PFSK-1 (cell line): Measurements from ENCODE around the gene ADAT3.

Experiments used
- FOXP2 ChIP-seq: optimal IDR thresholded peaks from 2 replicates; pipeline ENCODE3; 2011; ENCODE audit warnings: borderline replicate concordance, control low read depth, inconsistent platforms; ENCODE audit not compliant: insufficient read depth; ENCODE audit errors: extremely low read length, extremely low read depth
- POLR2AphosphoS5 ChIP-seq: IDR thresholded peaks from 2 replicates; pipeline ENCODE4 v1.6.1; 2012; ENCODE audit warnings: low read depth, mild to moderate bottlenecking, control low read depth, low read length, moderate library complexity
- SIN3A ChIP-seq: IDR thresholded peaks from 2 replicates; pipeline ENCODE4 v1.6.1; 2012; ENCODE audit warnings: mild to moderate bottlenecking, low read length, moderate library complexity, borderline replicate concordance; ENCODE audit not compliant: insufficient read depth
- TAF1 ChIP-seq: IDR thresholded peaks from 2 replicates; pipeline ENCODE4 v1.6.1; 2012; ENCODE audit warnings: low read length, control low read depth, borderline replicate concordance; ENCODE audit not compliant: insufficient read depth
- TF ChIP-seq, protein P1 (sequence below), 2 experiments: IDR thresholded peaks; 2 replicates each; pipeline versions ENCODE4 v1.6.1 to v1.8.0; 2011 to 2012; ENCODE audit warnings: low read depth in 2 of 2, low read length in 2 of 2, control low read depth in 1 of 2, inconsistent platforms in 1 of 2, mild to moderate bottlenecking in 1 of 2, moderate library complexity in 1 of 2; ENCODE audit not compliant: insufficient read depth in 1 of 2

Gene ADAT3

DNA sequence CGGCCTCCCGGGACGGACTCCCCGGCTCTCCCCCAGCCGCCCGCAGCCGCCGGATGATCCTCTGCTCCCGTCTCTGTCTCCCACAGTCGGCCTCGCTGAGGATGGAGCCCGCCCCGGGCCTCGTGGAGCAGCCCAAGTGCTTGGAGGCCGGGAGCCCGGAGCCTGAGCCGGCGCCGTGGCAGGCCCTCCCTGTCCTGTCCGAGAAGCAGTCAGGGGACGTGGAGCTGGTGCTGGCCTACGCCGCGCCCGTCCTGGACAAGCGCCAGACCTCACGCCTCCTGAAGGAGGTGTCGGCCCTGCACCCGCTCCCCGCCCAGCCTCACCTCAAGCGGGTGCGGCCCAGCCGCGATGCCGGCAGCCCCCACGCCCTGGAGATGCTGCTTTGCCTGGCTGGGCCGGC, 6.8 kb downstream of the ADAT3 start:
- TF ChIP-seq TAF1: no peak
- TF ChIP-seq SIN3A: no peak
- no peak for TF ChIP-seq POLR2AphosphoS5
- no peak for TF ChIP-seq FOXP2
- TF ChIP-seq, protein P1, sequence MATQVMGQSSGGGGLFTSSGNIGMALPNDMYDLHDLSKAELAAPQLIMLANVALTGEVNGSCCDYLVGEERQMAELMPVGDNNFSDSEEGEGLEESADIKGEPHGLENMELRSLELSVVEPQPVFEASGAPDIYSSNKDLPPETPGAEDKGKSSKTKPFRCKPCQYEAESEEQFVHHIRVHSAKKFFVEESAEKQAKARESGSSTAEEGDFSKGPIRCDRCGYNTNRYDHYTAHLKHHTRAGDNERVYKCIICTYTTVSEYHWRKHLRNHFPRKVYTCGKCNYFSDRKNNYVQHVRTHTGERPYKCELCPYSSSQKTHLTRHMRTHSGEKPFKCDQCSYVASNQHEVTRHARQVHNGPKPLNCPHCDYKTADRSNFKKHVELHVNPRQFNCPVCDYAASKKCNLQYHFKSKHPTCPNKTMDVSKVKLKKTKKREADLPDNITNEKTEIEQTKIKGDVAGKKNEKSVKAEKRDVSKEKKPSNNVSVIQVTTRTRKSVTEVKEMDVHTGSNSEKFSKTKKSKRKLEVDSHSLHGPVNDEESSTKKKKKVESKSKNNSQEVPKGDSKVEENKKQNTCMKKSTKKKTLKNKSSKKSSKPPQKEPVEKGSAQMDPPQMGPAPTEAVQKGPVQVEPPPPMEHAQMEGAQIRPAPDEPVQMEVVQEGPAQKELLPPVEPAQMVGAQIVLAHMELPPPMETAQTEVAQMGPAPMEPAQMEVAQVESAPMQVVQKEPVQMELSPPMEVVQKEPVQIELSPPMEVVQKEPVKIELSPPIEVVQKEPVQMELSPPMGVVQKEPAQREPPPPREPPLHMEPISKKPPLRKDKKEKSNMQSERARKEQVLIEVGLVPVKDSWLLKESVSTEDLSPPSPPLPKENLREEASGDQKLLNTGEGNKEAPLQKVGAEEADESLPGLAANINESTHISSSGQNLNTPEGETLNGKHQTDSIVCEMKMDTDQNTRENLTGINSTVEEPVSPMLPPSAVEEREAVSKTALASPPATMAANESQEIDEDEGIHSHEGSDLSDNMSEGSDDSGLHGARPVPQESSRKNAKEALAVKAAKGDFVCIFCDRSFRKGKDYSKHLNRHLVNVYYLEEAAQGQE (IDR thresholded peaks at IDR 0.05; ENCODE audit: insufficient read depth in 1 of 2, low read depth in 2 of 2, low read length in 2 of 2): no peak

DNA sequence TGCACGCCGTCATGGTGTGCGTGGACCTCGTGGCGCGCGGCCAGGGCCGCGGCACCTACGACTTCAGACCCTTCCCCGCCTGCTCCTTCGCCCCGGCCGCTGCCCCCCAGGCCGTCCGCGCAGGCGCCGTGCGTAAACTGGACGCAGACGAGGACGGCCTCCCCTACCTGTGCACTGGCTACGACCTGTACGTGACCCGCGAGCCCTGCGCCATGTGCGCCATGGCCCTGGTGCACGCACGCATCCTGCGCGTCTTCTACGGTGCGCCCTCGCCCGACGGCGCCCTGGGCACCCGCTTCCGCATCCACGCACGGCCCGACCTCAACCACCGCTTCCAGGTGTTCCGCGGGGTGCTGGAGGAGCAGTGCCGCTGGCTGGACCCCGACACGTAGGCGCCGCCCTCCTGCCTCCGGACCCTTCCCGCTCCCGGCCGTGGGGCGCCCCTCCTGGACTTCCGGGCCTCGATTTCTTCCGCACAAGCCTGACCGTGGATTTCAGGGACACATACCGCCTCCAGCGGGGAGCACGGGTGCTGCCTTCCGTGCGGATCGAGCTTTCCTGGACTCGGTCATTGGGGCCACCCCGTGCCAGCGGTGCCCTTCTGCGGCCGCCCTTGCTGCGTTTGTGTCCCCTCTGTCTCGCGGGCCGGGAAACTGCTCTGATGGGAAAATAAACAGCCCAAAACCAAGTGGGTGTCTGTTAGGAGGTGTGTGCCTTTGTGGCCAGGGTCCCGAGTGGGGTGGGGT, 7.7 kb downstream of the ADAT3 start:
- TF ChIP-seq POLR2AphosphoS5 (no peak), SIN3A (no peak), TAF1 (no peak), FOXP2 (no peak)
- TF ChIP-seq, protein P1 (IDR thresholded peaks at IDR 0.05; ENCODE audit: insufficient read depth in 1 of 2, low read depth in 2 of 2, low read length in 2 of 2): no peak

DNA sequence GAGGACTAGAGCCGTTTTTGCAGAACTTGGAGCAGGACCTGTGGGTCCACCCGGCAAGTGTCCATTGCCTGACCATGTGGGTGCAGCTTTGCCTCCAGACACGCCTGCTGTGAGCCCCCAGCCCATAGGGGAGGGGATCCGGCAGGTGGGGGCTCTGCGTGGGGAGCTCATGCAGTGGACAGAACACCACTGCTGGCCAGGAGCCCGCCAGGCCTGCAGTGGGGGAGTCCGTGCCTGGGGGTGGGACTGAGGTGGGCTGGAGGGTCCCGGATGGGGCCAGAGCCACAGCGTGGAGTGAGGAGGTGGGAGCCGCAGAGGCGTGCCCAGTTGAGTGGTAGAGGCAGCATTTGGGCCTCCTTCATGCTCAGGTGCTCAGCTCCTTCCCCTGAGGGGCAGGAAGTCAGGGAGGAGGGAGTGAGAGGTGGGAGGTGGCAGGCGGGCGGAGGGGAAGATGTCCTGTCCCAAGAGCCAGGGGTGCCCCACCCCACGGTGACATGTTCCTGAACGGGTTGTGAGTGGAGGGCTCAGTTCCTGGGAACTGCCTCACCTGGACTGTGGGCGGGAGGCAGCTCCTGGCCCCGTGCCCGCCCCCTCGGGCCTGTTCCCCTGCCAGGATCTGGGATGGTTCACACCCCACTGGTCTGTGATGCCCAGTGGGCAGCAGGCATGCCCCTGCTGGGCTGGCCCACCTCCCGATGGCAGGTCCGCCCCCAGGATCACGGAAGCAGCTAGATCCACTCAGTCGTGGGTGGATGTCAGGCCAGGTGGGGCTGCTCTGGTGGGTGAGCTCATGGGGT, 8.8 kb downstream of the ADAT3 start:
- TF ChIP-seq SIN3A: no peak

DNA sequence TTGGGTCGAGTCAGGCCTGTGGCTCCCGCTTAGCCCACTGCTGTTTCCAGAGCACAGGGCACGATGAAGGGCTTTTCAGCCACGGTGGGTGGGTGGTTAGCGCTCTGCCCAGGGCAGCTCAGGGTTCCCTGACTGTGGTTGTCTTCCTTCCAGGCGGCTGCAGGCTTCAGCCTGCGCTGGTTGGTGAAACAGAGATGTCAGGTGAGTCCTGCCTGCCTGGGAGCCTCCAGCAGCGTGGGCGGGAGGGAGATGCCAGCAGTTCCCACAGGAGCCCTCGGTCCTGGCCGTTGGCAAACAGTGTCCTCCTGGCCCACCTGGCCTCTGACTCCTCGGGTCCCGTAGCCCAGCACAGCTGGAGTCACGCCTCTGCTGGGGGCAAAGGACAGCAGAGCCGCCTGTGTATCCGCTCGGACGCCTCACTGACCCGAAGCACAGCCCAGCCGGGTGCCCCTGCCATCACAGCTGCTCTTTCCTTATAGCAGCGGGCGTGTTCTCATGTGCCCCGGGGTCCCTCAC, 9.7 kb downstream of the ADAT3 start:
- no peak for TF ChIP-seq SIN3A
- TF ChIP-seq, protein P1 (IDR thresholded peaks at IDR 0.05; ENCODE audit: insufficient read depth in 1 of 2, low read depth in 2 of 2, low read length in 2 of 2): no peak
- TF ChIP-seq TAF1: no peak
- TF ChIP-seq POLR2AphosphoS5: no peak
- TF ChIP-seq FOXP2: no peak

DNA sequence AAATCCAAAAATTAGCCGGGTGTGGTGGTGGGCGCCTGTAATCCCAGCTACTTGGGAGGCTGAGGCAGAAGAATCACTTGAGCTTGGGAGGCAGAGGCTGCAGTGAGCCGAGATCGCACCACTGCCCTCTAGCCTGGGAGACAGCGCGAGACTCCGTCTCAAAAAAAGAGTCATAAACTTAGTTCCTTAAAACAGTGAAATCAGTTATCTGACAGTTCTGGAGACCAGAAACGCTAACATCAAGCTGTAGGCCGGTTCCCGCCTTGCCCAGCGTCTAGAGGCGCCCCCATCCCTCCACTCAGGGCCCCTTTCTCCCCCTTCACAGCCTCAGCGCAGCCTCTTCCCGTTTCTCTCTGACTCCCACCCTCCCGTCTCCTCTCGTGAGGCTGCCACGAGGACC, 11.9 kb downstream of the ADAT3 start:
- TF ChIP-seq, protein P1 (IDR thresholded peaks at IDR 0.05; ENCODE audit: insufficient read depth in 1 of 2, low read depth in 2 of 2, low read length in 2 of 2): no peak
- no peak for TF ChIP-seq POLR2AphosphoS5
